ENCODE measurements around the gene NTRK1.

GRCh38 chr1:156880473-156880872, 19.8 kb downstream of the NTRK1 start:
- TF ChIP-seq CTCF (IDR thresholded peaks at IDR 0.05): no peak
- no peak for TF ChIP-seq POLR2A (IDR thresholded peaks at IDR 0.05)
